NCI-H1436 (cell line): ENCODE data around the gene ACAD8.
"Not testable (repeated sequence)": the region's sequence is repeated elsewhere in the genome, so short reads cannot be mapped to it uniquely, and the experiment has no call there.

Source experiments
- DNase-seq: peaks from one replicate; lab custom pipeline; 2025; lab: John Stamatoyannopoulos, UW

Gene ACAD8

GRCh38 chr11:134267461-134267860 is 14.1 kb downstream of the ACAD8 start:
- no peak for DNase-seq

- no peak for DNase-seq
These were observed 14.6 kb downstream of the ACAD8 start for GRCh38 chr11:134267966-134268365.

- no peak for DNase-seq
These were observed 16.9 kb downstream of the ACAD8 start for GRCh38 chr11:134270250-134270714.

- DNase-seq, result no peak
These were observed 18.6 kb downstream of the ACAD8 start for GRCh38 chr11:134271978-134272377.

GRCh38 chr11:134272381-134273316 is 19.3 kb downstream of the ACAD8 start:
- DNase-seq, result no peak

GRCh38 chr11:134273317-134273712 is 19.9 kb downstream of the ACAD8 start:
- DNase-seq, result no peak

GRCh38 chr11:134275188-134275533 is 21.8 kb downstream of the ACAD8 start:
- no peak for DNase-seq

GRCh38 chr11:134275534-134276395 is 22.4 kb downstream of the ACAD8 start, which contains the start of gene GLB1L3:
Gene GLB1L3 (plus strand): TSS chr11:134276379. CDS start chr11:134276741, 362 bp downstream.
- no peak for DNase-seq

GRCh38 chr11:134276396-134277182 is 23.2 kb downstream of the ACAD8 start:
- no peak for DNase-seq

- DNase-seq, result no peak
These were observed 24.0 kb downstream of the ACAD8 start for GRCh38 chr11:134277183-134278001.

GRCh38 chr11:134278356-134278755 is 25.0 kb downstream of the ACAD8 start:
- no peak for DNase-seq

GRCh38 chr11:134281635-134282034 is 28.3 kb downstream of the ACAD8 start:
- not testable (repeated sequence) for DNase-seq

GRCh38 chr11:134282121-134283045 is 29.0 kb downstream of the ACAD8 start:
- DNase-seq, result no peak

- DNase-seq, result no peak
These were observed 30.3 kb downstream of the ACAD8 start for GRCh38 chr11:134283461-134284230.

- not testable (repeated sequence) for DNase-seq
These were observed 31.0 kb downstream of the ACAD8 start for GRCh38 chr11:134284349-134284748.

GRCh38 chr11:134287561-134287960 is 34.2 kb downstream of the ACAD8 start:
- DNase-seq, result no peak

- no peak for DNase-seq
These were observed 35.1 kb downstream of the ACAD8 start for GRCh38 chr11:134288486-134288885.

GRCh38 chr11:134289167-134289566 is 35.8 kb downstream of the ACAD8 start:
- no peak for DNase-seq

- DNase-seq, result no peak
These were observed 36.4 kb downstream of the ACAD8 start for GRCh38 chr11:134289789-134290188.
